ENCODE measurements around the gene PSEN1. TPM values are rescaled to one million over a fixed set of nuclear protein-coding genes. Genes with fewer than 3 reads are reported as not detected.
A peak's percentile ranks its signal among the peaks of the same experiment; 100 is the strongest.

Gene PSEN1
- total and polyA plus RNA-seq, 10 donors: 15.9 to 74.7 (median 47.2) TPM

DNA sequence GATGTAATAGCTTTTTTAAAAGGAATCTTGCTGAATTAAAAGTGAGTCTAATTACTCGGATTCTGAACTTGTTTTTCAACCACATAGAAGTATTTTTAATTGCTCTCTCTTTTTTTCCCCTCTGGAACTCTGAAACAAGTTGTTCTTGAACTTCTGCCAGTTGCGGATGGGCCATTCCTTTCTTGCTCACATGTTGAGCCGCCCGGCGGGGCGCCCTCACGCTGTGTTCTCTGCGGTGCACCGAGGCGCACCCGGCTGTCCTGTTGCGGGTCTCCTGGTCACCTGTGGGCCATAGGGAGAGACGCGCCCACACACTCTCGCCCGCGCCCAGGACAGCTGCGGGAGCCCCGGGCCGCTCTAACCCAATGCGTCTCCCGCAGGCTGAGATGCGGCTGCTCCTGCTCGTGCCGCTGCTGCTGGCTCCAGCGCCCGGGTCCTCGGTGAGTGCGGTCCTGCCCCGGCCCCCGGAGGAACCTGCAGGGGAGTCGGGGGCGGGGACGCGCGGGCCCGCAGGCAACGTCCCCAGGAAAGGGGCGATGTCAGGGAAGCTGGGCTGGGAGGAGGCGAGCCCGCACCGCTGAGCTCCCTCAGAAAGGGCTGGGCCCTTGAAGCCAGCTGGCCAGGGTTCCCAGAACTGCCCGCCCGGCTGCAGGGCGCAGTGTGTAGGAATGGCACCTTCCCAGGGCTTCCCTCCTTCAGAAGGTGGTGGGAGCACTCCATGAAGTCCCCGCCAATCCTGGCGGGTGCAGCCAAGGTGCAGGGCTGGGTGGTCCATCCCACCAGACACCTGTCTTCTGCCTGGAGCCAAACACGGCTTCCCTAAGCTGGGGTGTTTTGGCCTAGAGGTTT lies 103.3 kb downstream of the PSEN1 start:
- intact Hi-C loops (cut with DNase I; ENCODE audit: low total_unique reads): no loop called here
- peaks cover 27 to 97% (median 76%) of the 10 kb centered on the region in 6 donors for H3K4me1 ChIP-seq
- peak overlapping the region in 7 of 8 donors; percentile 15 to 73 (median 42) for H3K4me3 ChIP-seq
- 10 to 16% (median 12%) methylated on average over 41 to 48 of the region's 48 CpGs for WGBS, 5 donors
- peaks cover 0 to 97% (median 47%) of the 10 kb centered on the region in 7 donors for H3K27me3 ChIP-seq (replicated peaks in 1 of 7)
- peak overlapping the region in 6 of 8 donors; percentile 25 to 63 (median 48) for H3K27ac ChIP-seq
- no peak for TF ChIP-seq POLR2A (IDR thresholded peaks at IDR 0.05)
- peak in 2 of 3 donors; percentile 9 to 38 for TF ChIP-seq POLR2AphosphoS5 (IDR thresholded peaks at IDR 0.05)
- DNase-seq: no peak
- no peaks in the 10 kb centered on the region for H3K9me3 ChIP-seq
- no peaks in the 10 kb centered on the region for H3K36me3 ChIP-seq

- Histone ChIP-seq H3K27ac (peak overlapping the region in 6 of 8 donors; percentile 4 to 63 (median 56)), H3K27me3 (replicated peaks in 1 of 7) (peaks cover 0 to 97% (median 47%) of the 10 kb centered on the region in 7 donors), H3K4me1 (peaks cover 31 to 98% (median 82%) of the 10 kb centered on the region in 6 donors), H3K4me3 (peak overlapping the region in 2 of 8 donors; percentile 6 to 73), H3K9me3 (no peaks in the 10 kb centered on the region), H3K36me3 (peaks cover 0 to 7% (median 0%) of the 10 kb centered on the region in 6 donors)
- WGBS, 5 donors: 30 to 48% (median 40%) methylated on average over 10 of the region's 10 CpGs
- intact Hi-C loops (cut with DNase I; ENCODE audit: low total_unique reads): no loop called here
- peak; percentile 79 for DNase-seq
- TF ChIP-seq POLR2AphosphoS5 (IDR thresholded peaks at IDR 0.05): peak in 2 of 3 donors; percentile 24 to 39
- no peak for TF ChIP-seq POLR2A (IDR thresholded peaks at IDR 0.05)
- TF ChIP-seq, protein P1, sequence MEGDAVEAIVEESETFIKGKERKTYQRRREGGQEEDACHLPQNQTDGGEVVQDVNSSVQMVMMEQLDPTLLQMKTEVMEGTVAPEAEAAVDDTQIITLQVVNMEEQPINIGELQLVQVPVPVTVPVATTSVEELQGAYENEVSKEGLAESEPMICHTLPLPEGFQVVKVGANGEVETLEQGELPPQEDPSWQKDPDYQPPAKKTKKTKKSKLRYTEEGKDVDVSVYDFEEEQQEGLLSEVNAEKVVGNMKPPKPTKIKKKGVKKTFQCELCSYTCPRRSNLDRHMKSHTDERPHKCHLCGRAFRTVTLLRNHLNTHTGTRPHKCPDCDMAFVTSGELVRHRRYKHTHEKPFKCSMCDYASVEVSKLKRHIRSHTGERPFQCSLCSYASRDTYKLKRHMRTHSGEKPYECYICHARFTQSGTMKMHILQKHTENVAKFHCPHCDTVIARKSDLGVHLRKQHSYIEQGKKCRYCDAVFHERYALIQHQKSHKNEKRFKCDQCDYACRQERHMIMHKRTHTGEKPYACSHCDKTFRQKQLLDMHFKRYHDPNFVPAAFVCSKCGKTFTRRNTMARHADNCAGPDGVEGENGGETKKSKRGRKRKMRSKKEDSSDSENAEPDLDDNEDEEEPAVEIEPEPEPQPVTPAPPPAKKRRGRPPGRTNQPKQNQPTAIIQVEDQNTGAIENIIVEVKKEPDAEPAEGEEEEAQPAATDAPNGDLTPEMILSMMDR (IDR thresholded peaks at IDR 0.05 in 8 of 11, conservative IDR thresholded peaks at IDR 0.05 in 3 of 11): no peak
These were observed 104.6 kb downstream of the PSEN1 start for GRCh38 chr14:73240816-73241480.

GRCh38 chr14:73241481-73242165 lies 105.3 kb downstream of the PSEN1 start:
- peak overlapping the region in 6 of 8 donors; percentile 24 to 63 (median 56) for H3K27ac ChIP-seq
- peaks cover 0 to 7% (median 0%) of the 10 kb centered on the region in 6 donors for H3K36me3 ChIP-seq
- intact Hi-C loops (cut with DNase I; ENCODE audit: low total_unique reads): no loop called here
- TF ChIP-seq, protein P1 (IDR thresholded peaks at IDR 0.05 in 8 of 11, conservative IDR thresholded peaks at IDR 0.05 in 3 of 11): no peak
- TF ChIP-seq POLR2AphosphoS5 (IDR thresholded peaks at IDR 0.05): no peak
- H3K4me3 ChIP-seq: peak overlapping the region in 2 of 8 donors; percentile 6 to 73
- no peaks in the 10 kb centered on the region for H3K9me3 ChIP-seq
- H3K27me3 ChIP-seq (replicated peaks in 1 of 7): peaks cover 0 to 97% (median 47%) of the 10 kb centered on the region in 7 donors
- H3K4me1 ChIP-seq: peaks cover 31 to 98% (median 85%) of the 10 kb centered on the region in 6 donors
- DNase-seq: no peak
- 77 to 88% (median 83%) methylated on average over 16 to 19 of the region's 19 CpGs for WGBS, 5 donors

- WGBS, 5 donors: 32 to 46% (median 43%) methylated on average over 6 of the region's 6 CpGs
- H3K9me3 ChIP-seq: no peaks in the 10 kb centered on the region
- H3K27ac ChIP-seq: peak overlapping the region in 6 of 8 donors; percentile 24 to 63 (median 53)
- peak overlapping the region in 2 of 8 donors; percentile 17 to 73 for H3K4me3 ChIP-seq
- peaks cover 0 to 95% (median 42%) of the 10 kb centered on the region in 7 donors for H3K27me3 ChIP-seq (replicated peaks in 1 of 7)
- no peak for DNase-seq
- intact Hi-C loops (cut with DNase I; ENCODE audit: low total_unique reads): no loop called here
- H3K4me1 ChIP-seq: peaks cover 28 to 98% (median 86%) of the 10 kb centered on the region in 6 donors
- peaks cover 0 to 7% (median 0%) of the 10 kb centered on the region in 6 donors for H3K36me3 ChIP-seq
- TF ChIP-seq POLR2A (IDR thresholded peaks at IDR 0.05) (no peak), POLR2AphosphoS5 (IDR thresholded peaks at IDR 0.05) (no peak)
- TF ChIP-seq, protein P1 (IDR thresholded peaks at IDR 0.05 in 8 of 11, conservative IDR thresholded peaks at IDR 0.05 in 3 of 11): no peak
These were observed 106.1 kb downstream of the PSEN1 start for GRCh38 chr14:73242357-73242901.
